ENCODE results near the gene AP1S1. TPM values are rescaled to one million over a fixed set of nuclear protein-coding genes. Genes with fewer than 3 reads are reported as not detected.
"Not testable (repeated sequence)": the region's sequence is repeated elsewhere in the genome, so short reads cannot be mapped to it uniquely, and the experiment has no call there.

The AP1S1 gene
- total RNA-seq, 2 experiments from 2014 or later, result 3.0 to 3.9 TPM

DNA sequence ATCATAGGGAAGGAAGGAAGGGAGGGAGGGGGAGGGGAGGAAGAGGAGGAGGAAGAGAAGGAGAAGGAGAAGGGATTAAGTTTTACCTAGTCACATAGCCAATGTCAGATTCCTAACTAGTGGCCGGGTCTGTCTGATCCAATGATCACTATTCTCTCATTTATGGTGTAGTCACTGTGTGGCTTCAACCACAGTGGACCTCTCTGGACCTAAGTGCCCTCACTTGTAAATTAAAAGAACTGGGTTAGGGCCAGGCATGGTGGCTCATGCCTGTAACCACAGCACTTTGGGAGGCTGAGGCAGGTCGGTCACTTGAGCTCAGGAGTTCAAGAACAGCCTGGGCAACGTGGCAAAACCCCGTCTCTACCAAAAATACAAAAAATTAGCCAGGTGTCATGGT, 34.0 kb upstream of the AP1S1 start:
- no peak overlapping the region for H3K4me3 Mint-ChIP-seq
- no peak overlapping the region for H3K4me3 ChIP-seq (ENCODE audit: low read length)
- DNase-seq (no peak), ATAC-seq (ENCODE audit: poor library complexity) (no peak)
- H3K9me3 ChIP-seq (ENCODE audit: control insufficient read depth in 1 of 2, insufficient read depth in 1 of 2, low read length in 2 of 2), result peaks cover 0 to 3% of the 10 kb centered on the region in 2 experiments
- H3K9me3 Mint-ChIP-seq, result no peaks in the 10 kb centered on the region
- intact Hi-C loops (cut with DNase I, micrococcal nuclease), result no loop called here
- H3K27ac ChIP-seq (ENCODE audit: low read depth in 1 of 2, low read length in 2 of 2), result no peak overlapping the region
- H3K4me1 ChIP-seq (ENCODE audit: insufficient read depth, low read length), result peaks cover 14% of the 10 kb centered on the region
- no peak overlapping the region for H3K27ac Mint-ChIP-seq
- no peaks in the 10 kb centered on the region for H3K36me3 Mint-ChIP-seq (ENCODE audit: low read depth)
- CTCF ChIA-PET, result no interaction called here
- TF ChIP-seq, protein P1, sequence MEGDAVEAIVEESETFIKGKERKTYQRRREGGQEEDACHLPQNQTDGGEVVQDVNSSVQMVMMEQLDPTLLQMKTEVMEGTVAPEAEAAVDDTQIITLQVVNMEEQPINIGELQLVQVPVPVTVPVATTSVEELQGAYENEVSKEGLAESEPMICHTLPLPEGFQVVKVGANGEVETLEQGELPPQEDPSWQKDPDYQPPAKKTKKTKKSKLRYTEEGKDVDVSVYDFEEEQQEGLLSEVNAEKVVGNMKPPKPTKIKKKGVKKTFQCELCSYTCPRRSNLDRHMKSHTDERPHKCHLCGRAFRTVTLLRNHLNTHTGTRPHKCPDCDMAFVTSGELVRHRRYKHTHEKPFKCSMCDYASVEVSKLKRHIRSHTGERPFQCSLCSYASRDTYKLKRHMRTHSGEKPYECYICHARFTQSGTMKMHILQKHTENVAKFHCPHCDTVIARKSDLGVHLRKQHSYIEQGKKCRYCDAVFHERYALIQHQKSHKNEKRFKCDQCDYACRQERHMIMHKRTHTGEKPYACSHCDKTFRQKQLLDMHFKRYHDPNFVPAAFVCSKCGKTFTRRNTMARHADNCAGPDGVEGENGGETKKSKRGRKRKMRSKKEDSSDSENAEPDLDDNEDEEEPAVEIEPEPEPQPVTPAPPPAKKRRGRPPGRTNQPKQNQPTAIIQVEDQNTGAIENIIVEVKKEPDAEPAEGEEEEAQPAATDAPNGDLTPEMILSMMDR (IDR thresholded peaks at IDR 0.05), result no peak
- H3K36me3 ChIP-seq (ENCODE audit: insufficient read depth, low read length), result no peaks in the 10 kb centered on the region
- peaks cover 24 to 27% of the 10 kb centered on the region in 2 experiments for H3K27me3 ChIP-seq (ENCODE audit: control insufficient read depth in 1 of 2, insufficient read depth in 2 of 2, low read length in 2 of 2)
- POLR2A ChIA-PET, result no interaction called here
- H3K27me3 Mint-ChIP-seq, result peaks cover 55% of the 10 kb centered on the region
- peaks cover 7% of the 10 kb centered on the region for H3K4me1 Mint-ChIP-seq (ENCODE audit: low read depth)

DNA sequence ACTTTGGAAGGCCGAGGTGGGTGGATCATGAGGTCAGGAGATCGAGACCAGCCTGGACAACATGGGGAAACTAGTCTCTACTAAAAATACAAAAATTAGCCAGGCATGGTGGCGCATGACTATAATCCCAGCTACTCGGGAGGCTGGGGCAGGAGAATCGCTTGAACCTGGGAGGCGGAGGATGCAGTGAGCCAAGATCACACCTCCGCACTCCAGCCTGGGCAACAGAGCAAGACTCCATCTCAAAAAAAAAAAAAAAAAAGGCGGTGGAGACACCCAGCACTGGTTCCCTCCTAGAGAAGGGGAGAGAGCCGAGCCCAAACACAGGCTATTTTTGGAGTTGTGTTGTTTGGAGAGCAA, 32.7 kb upstream of the AP1S1 start:
- DNase-seq; H3K27ac Mint-ChIP-seq; H3K4me3 Mint-ChIP-seq; H3K9me3 ChIP-seq (ENCODE audit: control insufficient read depth in 1 of 2, insufficient read depth in 1 of 2, low read length in 2 of 2); intact Hi-C loops (cut with DNase I, micrococcal nuclease); H3K4me3 ChIP-seq (ENCODE audit: low read length); H3K36me3 Mint-ChIP-seq (ENCODE audit: low read depth); H3K36me3 ChIP-seq (ENCODE audit: insufficient read depth, low read length); CTCF ChIA-PET; H3K27ac ChIP-seq (ENCODE audit: low read depth in 1 of 2, low read length in 2 of 2); POLR2A ChIA-PET; ATAC-seq (ENCODE audit: poor library complexity); H3K9me3 Mint-ChIP-seq: not testable (repeated sequence)
- peaks cover 29 to 32% of the 10 kb centered on the region in 2 experiments for H3K27me3 ChIP-seq (ENCODE audit: control insufficient read depth in 1 of 2, insufficient read depth in 2 of 2, low read length in 2 of 2)
- peaks cover 22% of the 10 kb centered on the region for H3K4me1 ChIP-seq (ENCODE audit: insufficient read depth, low read length)
- Mint-ChIP-seq H3K4me1 (ENCODE audit: low read depth) (peaks cover 15% of the 10 kb centered on the region), H3K27me3 (peaks cover 65% of the 10 kb centered on the region)

DNA sequence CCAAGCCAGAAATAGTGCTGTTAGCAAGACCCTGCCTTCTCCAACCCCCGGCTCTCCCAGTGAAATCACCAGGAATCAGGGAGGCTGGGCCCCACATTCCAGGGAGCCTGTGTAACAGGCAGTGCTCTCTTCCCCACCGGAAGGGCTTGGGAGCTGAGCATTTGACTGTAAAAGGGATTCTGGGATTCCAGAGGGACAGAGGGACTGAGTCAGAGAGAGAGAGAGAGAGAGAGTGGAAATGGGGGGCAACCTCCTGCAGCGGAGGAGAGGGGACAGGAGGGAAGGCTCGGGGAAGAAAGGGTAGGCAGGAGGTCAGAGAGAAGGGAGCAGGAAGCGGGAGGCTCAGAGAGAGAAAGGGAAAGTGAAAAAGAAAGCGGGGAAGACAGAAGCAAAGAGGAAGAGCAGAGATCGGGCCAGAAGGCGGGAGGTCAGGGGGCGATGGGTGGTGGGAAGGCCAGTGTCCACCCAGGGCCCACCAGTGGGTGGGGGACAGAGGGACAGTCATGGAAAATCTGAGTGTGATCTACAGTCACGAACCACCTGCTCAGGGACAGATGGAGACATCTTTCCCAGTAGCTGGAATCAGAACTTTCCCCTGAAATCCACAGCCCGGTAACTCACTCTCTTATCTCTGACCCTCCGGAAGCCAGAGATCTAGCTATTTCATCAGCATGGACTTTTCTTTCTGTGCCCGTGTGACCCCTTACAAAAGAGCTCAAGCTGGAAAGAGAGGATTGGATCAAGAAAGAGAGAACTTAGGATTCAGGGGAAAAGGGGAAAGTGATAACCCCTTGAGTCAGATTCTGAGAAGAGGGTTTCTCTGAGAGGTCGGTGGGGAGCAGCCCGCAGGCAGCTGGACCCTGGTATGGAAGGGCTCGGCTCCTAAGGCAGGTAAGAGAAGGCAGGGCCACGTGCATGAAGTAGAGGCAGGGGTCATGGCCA, 32.0 kb upstream of the AP1S1 start:
- Mint-ChIP-seq H3K36me3 (ENCODE audit: low read depth) (no peaks in the 10 kb centered on the region), H3K9me3 (no peaks in the 10 kb centered on the region), H3K27me3 (peaks cover 71% of the 10 kb centered on the region), H3K27ac (no peak overlapping the region), H3K4me1 (ENCODE audit: low read depth) (peaks cover 22% of the 10 kb centered on the region), H3K4me3 (no peak overlapping the region)
- POLR2A ChIA-PET, result no interaction called here
- intact Hi-C loops (cut with DNase I, micrococcal nuclease), result no loop called here
- no peak overlapping the region for H3K4me3 ChIP-seq (ENCODE audit: low read length)
- H3K27me3 ChIP-seq (ENCODE audit: control insufficient read depth in 1 of 2, insufficient read depth in 2 of 2, low read length in 2 of 2), result peaks cover 36 to 37% of the 10 kb centered on the region in 2 experiments
- H3K4me1 ChIP-seq (ENCODE audit: insufficient read depth, low read length), result peaks cover 28% of the 10 kb centered on the region
- CTCF ChIA-PET, result no interaction called here
- H3K27ac ChIP-seq (ENCODE audit: low read depth in 1 of 2, low read length in 2 of 2), result no peak overlapping the region
- ATAC-seq (ENCODE audit: poor library complexity) (no peak), DNase-seq (no peak)
- no peaks in the 10 kb centered on the region for H3K36me3 ChIP-seq (ENCODE audit: insufficient read depth, low read length)
- TF ChIP-seq, protein P1 (IDR thresholded peaks at IDR 0.05), result no peak
- no peaks in the 10 kb centered on the region for H3K9me3 ChIP-seq (ENCODE audit: control insufficient read depth in 1 of 2, insufficient read depth in 1 of 2, low read length in 2 of 2)

Data from CD4-positive, alpha-beta T cell (primary cell).